H9 (cell line): Measurements from ENCODE around the gene PRX. TPM values are rescaled to one million over a fixed set of nuclear protein-coding genes. Genes with fewer than 3 reads are reported as not detected.

Experiments
- DNase-seq: peaks from one replicate; pipeline ENCODE4 v3.0.0-alpha.2; 2017
- H2AFZ ChIP-seq: one replicate; pipeline ENCODE4 v1.6.1; 2013; ENCODE audit warnings: mild to moderate bottlenecking, low read length, control low read depth, moderate library complexity
- H2AK5ac ChIP-seq: 2 replicates; pipeline ENCODE4 v1.6.1; 2013; ENCODE audit warnings: low read length, control low read depth, mixed read lengths; ENCODE audit not compliant: insufficient read length
- H2BK120ac ChIP-seq: one replicate; pipeline ENCODE4 v1.6.1; 2013; ENCODE audit warnings: low read depth, mild to moderate bottlenecking, low read length, control low read depth, inconsistent platforms; ENCODE audit not compliant: poor library complexity, severe bottlenecking
- H2BK12ac ChIP-seq: 2 replicates; pipeline ENCODE4 v1.6.1; 2013; ENCODE audit warnings: low read length, control low read depth, mixed read lengths, low read depth; ENCODE audit not compliant: insufficient read length
- H2BK15ac ChIP-seq: 2 replicates; pipeline ENCODE4 v1.6.1; 2013; ENCODE audit warnings: low read depth, low read length, control low read depth
- H2BK20ac ChIP-seq: one replicate; pipeline ENCODE4 v1.6.1; 2013; ENCODE audit warnings: low read depth, mild to moderate bottlenecking, low read length, control low read depth, inconsistent platforms; ENCODE audit not compliant: poor library complexity, severe bottlenecking
- H2BK5ac ChIP-seq: 2 replicates; pipeline ENCODE4 v1.6.1; 2013; ENCODE audit warnings: low read length, control low read depth, mixed read lengths; ENCODE audit not compliant: insufficient read length
- H3K14ac ChIP-seq: 2 replicates; pipeline ENCODE4 v1.6.1; 2013; ENCODE audit warnings: low read length, control low read depth; ENCODE audit not compliant: insufficient read depth
- H3K18ac ChIP-seq: 2 replicates; pipeline ENCODE4 v1.6.1; 2013; ENCODE audit warnings: low read depth, mild to moderate bottlenecking, mixed read lengths, low read length, control low read depth; ENCODE audit not compliant: insufficient read length
- H3K23ac ChIP-seq: 2 replicates; pipeline ENCODE4 v1.6.1; 2013; ENCODE audit warnings: low read length, control low read depth, mixed read lengths, low read depth; ENCODE audit not compliant: insufficient read length
- H3K23me2 ChIP-seq: 2 replicates; pipeline ENCODE4 v1.6.1; 2013; ENCODE audit warnings: low read depth, mild to moderate bottlenecking, mixed read lengths, low read length, control low read depth; ENCODE audit not compliant: insufficient read length, poor library complexity, severe bottlenecking
- H3K27ac ChIP-seq: 2 replicates; pipeline ENCODE4 v1.5.1; 2013; ENCODE audit warnings: low read length, control low read depth, mixed read lengths, low read depth; ENCODE audit not compliant: insufficient read length
- H3K27me3 ChIP-seq: 2 replicates; pipeline ENCODE4 v1.6.1; 2013; ENCODE audit warnings: low read length, control low read depth, inconsistent platforms; ENCODE audit not compliant: insufficient read depth
- H3K4ac ChIP-seq: 2 replicates; pipeline ENCODE4 v1.6.1; 2013; ENCODE audit warnings: low read depth, mild to moderate bottlenecking, control low read depth, inconsistent platforms, low read length, moderate library complexity
- H3K4me1 ChIP-seq: 2 replicates; pipeline ENCODE4 v1.6.1; 2013; ENCODE audit warnings: low read length, control low read depth, inconsistent platforms; ENCODE audit not compliant: insufficient read depth
- H3K4me2 ChIP-seq: 2 replicates; pipeline ENCODE4 v1.6.1; 2013; ENCODE audit warnings: low read length, control low read depth, mixed read lengths; ENCODE audit not compliant: insufficient read length, insufficient read depth
- H3K56ac ChIP-seq: 2 replicates; pipeline ENCODE4 v1.6.1; 2013; ENCODE audit warnings: low read depth, mild to moderate bottlenecking, mixed read lengths, low read length, control low read depth; ENCODE audit not compliant: insufficient read length
- H3K79me1 ChIP-seq: 2 replicates; pipeline ENCODE4 v1.6.1; 2013; ENCODE audit warnings: low read depth, mild to moderate bottlenecking, moderate library complexity, low read length, control low read depth, inconsistent platforms; ENCODE audit not compliant: insufficient read depth, poor library complexity, severe bottlenecking
- H3K79me2 ChIP-seq: 2 replicates; pipeline ENCODE4 v1.6.1; 2013; ENCODE audit warnings: low read length, control low read depth, inconsistent platforms; ENCODE audit not compliant: insufficient read depth
- H3K9ac ChIP-seq: 2 replicates; pipeline ENCODE4 v1.6.1; 2013; ENCODE audit warnings: low read length, control low read depth, mixed read lengths; ENCODE audit not compliant: insufficient read length; ENCODE audit errors: extremely low read depth
- H3K9me3 ChIP-seq: one replicate; pipeline ENCODE4 v1.6.1; 2013; ENCODE audit warnings: low read depth, low read length, inconsistent platforms; ENCODE audit not compliant: control insufficient read depth
- H3T11ph ChIP-seq: one replicate; pipeline ENCODE4 v1.6.1; 2013; ENCODE audit warnings: mild to moderate bottlenecking, low read length, control low read depth, inconsistent platforms
- H4K20me1 ChIP-seq: one replicate; pipeline ENCODE4 v1.6.1; 2013; ENCODE audit not compliant: control insufficient read depth, insufficient read length, insufficient read depth
- H4K5ac ChIP-seq: 2 replicates; pipeline ENCODE4 v1.6.1; 2013; ENCODE audit warnings: low read depth, mild to moderate bottlenecking, mixed read lengths, low read length, control low read depth; ENCODE audit not compliant: insufficient read length
- H4K8ac ChIP-seq: replicated peaks from 2 replicates; pipeline ENCODE4 v1.6.1; 2013; ENCODE audit warnings: low read length, control low read depth, mixed read lengths, low read depth; ENCODE audit not compliant: insufficient read length
- H4K91ac ChIP-seq: 2 replicates; pipeline ENCODE4 v1.6.1; 2013; ENCODE audit warnings: low read depth, mild to moderate bottlenecking, moderate library complexity, mixed read lengths, low read length, control low read depth; ENCODE audit not compliant: insufficient read length
- H3K27ac Mint-ChIP-seq, 3 experiments: 2 replicates in 2 of 3; 3 replicates in 1 of 3; pipeline ENCODE4 v1.8.0; 2020 to 2021; ENCODE audit warnings: mixed read lengths in 3 of 3, mild to moderate bottlenecking in 1 of 3, moderate library complexity in 1 of 3
- H3K27me3 Mint-ChIP-seq: 2 replicates; pipeline ENCODE4 v1.8.0; 2021; ENCODE audit warnings: low read depth, mild to moderate bottlenecking, moderate library complexity, mixed read lengths
- H3K36me3 Mint-ChIP-seq, 3 experiments: 2 replicates in 2 of 3; 3 replicates in 1 of 3; pipeline ENCODE4 v1.8.0; 2020 to 2021; ENCODE audit warnings: low read depth in 3 of 3, mixed read lengths in 3 of 3; ENCODE audit not compliant: insufficient read depth in 1 of 3
- H3K4me1 Mint-ChIP-seq, 2 experiments: 2 replicates each; pipeline ENCODE4 v1.8.0; 2020; ENCODE audit warnings: mixed read lengths in 2 of 2
- H3K4me3 Mint-ChIP-seq, 2 experiments: 2 replicates in 1 of 2; 3 replicates in 1 of 2; pipeline ENCODE4 v1.8.0; 2020 to 2021; ENCODE audit warnings: mild to moderate bottlenecking in 2 of 2, mixed read lengths in 2 of 2, moderate library complexity in 1 of 2
- H3K9me3 Mint-ChIP-seq, 2 experiments: 2 replicates in 1 of 2; 3 replicates in 1 of 2; pipeline ENCODE4 v1.8.0; 2020; ENCODE audit warnings: mild to moderate bottlenecking in 2 of 2, mixed read lengths in 2 of 2, moderate library complexity in 1 of 2
- WGBS: extraction: QIAGEN DNeasy Blood & Tissue Kit; methylation state at CpG from one replicate; pipeline ENCODE4 v1.1.7; 2013; ENCODE audit warnings: missing lambda C conversion rate, low lambda C conversion rate, mixed read lengths; ENCODE audit not compliant: insufficient read length; ENCODE audit errors: extremely low coverage; 5-methylcytosine and 5-hydroxymethylcytosine counted together
- total RNA-seq: library from RNA; stranded (reverse); gene quantifications from 2 replicates; pipeline ENCODE4 v1.2.1, GENCODE V29; 2021
- TF ChIP-seq, protein P1 (sequence below): fragments of 200-600 bp; sonication (generic); conservative IDR thresholded peaks from 3 replicates; pipeline ENCODE4 v1.8.0; 2021; ENCODE audit warnings: antibody characterized with exemption, mild to moderate bottlenecking

The PRX gene
- total RNA-seq, 1 experiment from 2014 or later, result 4.0 TPM

DNA sequence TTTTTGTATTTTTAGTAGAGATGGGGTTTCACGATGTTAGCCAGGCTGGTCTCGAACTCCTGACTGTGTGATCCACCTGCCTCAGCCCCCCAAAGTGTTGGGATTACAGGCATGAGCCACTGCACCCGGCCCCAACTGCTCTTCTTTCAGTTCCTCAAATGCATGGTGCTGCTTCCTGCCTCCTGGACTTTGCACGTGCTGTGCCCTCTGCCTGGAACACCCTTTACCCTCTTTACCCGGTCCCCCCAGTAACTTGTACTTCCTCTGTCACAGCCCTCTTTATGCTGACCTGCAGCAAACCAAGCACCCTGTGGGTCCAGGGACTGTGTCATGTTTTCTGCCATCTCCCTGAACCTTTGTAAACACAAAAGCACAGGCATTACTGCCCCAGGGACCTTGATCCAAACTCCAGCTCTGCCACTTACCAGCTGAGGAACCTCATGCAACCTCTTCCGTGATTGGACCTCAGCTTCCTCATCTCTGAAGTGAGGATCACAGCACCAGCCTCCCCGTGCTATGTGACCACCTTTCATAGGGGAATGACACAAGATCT is 48.6 kb upstream of the PRX start:
- no peak overlapping the region for H3K4me2 ChIP-seq
- no peak overlapping the region for H2BK12ac ChIP-seq
- H3K27ac Mint-ChIP-seq, result no peak overlapping the region
- H4K20me1 ChIP-seq, result no peaks in the 10 kb centered on the region
- no peak overlapping the region for H2BK20ac ChIP-seq
- no peak overlapping the region for H2BK5ac ChIP-seq
- H3K14ac ChIP-seq, result no peak overlapping the region
- no peak overlapping the region for H4K91ac ChIP-seq
- peaks cover 15% of the 10 kb centered on the region for H3K27me3 Mint-ChIP-seq
- H4K8ac ChIP-seq, result no peak overlapping the region
- H3K9ac ChIP-seq, result no peak overlapping the region
- WGBS, result no CpG with 5 or more reads among the region's 7 CpGs
- no peak overlapping the region for H3K27ac ChIP-seq
- H3K79me1 ChIP-seq, result no peaks in the 10 kb centered on the region
- H3K9me3 Mint-ChIP-seq, result peaks cover 0 to 5% of the 10 kb centered on the region in 2 experiments; a peak in 3 of 5 replicates
- H3K4me1 ChIP-seq, result no peaks in the 10 kb centered on the region; the same call in 1 of the 2 replicates
- H3K4me1 Mint-ChIP-seq, result peaks cover 14 to 18% of the 10 kb centered on the region in 2 experiments
- DNase-seq, result no peak
- no peak overlapping the region for H3K56ac ChIP-seq
- peaks cover 8% of the 10 kb centered on the region; the same call in 1 of the 2 replicates for H3K27me3 ChIP-seq
- no peak overlapping the region for H3K4ac ChIP-seq
- no peak overlapping the region for H3K23ac ChIP-seq
- H3T11ph ChIP-seq, result no peak overlapping the region
- H3K79me2 ChIP-seq, result no peaks in the 10 kb centered on the region
- H2BK15ac ChIP-seq, result no peak overlapping the region
- H2AFZ ChIP-seq, result no peak overlapping the region
- no peak overlapping the region for H2AK5ac ChIP-seq
- no peak overlapping the region for H4K5ac ChIP-seq
- no peak overlapping the region for H2BK120ac ChIP-seq
- peaks cover 0 to 4% (median 0%) of the 10 kb centered on the region in 3 experiments; a peak in 1 of 7 replicates for H3K36me3 Mint-ChIP-seq
- no peaks in the 10 kb centered on the region for H3K9me3 ChIP-seq
- H3K4me3 Mint-ChIP-seq, result no peak overlapping the region
- TF ChIP-seq, protein P1, sequence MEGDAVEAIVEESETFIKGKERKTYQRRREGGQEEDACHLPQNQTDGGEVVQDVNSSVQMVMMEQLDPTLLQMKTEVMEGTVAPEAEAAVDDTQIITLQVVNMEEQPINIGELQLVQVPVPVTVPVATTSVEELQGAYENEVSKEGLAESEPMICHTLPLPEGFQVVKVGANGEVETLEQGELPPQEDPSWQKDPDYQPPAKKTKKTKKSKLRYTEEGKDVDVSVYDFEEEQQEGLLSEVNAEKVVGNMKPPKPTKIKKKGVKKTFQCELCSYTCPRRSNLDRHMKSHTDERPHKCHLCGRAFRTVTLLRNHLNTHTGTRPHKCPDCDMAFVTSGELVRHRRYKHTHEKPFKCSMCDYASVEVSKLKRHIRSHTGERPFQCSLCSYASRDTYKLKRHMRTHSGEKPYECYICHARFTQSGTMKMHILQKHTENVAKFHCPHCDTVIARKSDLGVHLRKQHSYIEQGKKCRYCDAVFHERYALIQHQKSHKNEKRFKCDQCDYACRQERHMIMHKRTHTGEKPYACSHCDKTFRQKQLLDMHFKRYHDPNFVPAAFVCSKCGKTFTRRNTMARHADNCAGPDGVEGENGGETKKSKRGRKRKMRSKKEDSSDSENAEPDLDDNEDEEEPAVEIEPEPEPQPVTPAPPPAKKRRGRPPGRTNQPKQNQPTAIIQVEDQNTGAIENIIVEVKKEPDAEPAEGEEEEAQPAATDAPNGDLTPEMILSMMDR, result no peak
- no peaks in the 10 kb centered on the region for H3K23me2 ChIP-seq
- no peak overlapping the region for H3K18ac ChIP-seq
